SH-SY5Y (cell line): ENCODE data around the gene WDR43.

Experiments used
- GATA2 ChIP-seq: IDR thresholded peaks from 2 replicates; pipeline ENCODE4 v1.6.1; 2011; ENCODE audit warnings: mild to moderate bottlenecking, low read depth, low read length
- GATA3 ChIP-seq: IDR thresholded peaks from 2 replicates; pipeline ENCODE4 v1.6.1; 2011; ENCODE audit warnings: low read depth, mild to moderate bottlenecking, low read length, moderate library complexity

GRCh38 chr2:28904295-28904694 is 9.8 kb downstream of the WDR43 start:
- TF ChIP-seq GATA2 (no peak), GATA3 (no peak)
